ENCODE data around the gene CFAP57. TPM values are rescaled to one million over a fixed set of nuclear protein-coding genes. Genes with fewer than 3 reads are reported as not detected.

CFAP57 gene
- total RNA-seq, 1 experiment from 2014 or later = 0.14 TPM

Other genes with a start within 250 kb of the CFAP57 start
- gene SLC2A1, start 213.5 kb upstream of the CFAP57 start, total RNA-seq (2014; rRNA removed; shearing (Covaris generic)) = 90.9 and 93.7 TPM in 2 replicates
- gene EBNA1BP2, start within 50 bp of the CFAP57 start, total RNA-seq (2014; rRNA removed; shearing (Covaris generic)) = 138 and 151 TPM in 2 replicates
- 11.1 and 13.0 TPM in 2 replicates for gene TMEM125, start 97.7 kb downstream of the CFAP57 start, total RNA-seq (2014; rRNA removed; shearing (Covaris generic))
- 1.5 and 2.0 TPM in 2 replicates for gene C1orf210, start 113.3 kb downstream of the CFAP57 start, total RNA-seq (2014; rRNA removed; shearing (Covaris generic))
- gene TIE1, start 128.7 kb downstream of the CFAP57 start, total RNA-seq (2014; rRNA removed; shearing (Covaris generic)) = 2.6 and 5.4 TPM in 2 replicates
- gene MPL, start 165.5 kb downstream of the CFAP57 start, total RNA-seq (2014; rRNA removed; shearing (Covaris generic)) = 0.48 TPM in 1 of 2 replicates, not detected in the other
- 493 and 564 TPM in 2 replicates for gene CDC20, start 186.7 kb downstream of the CFAP57 start, total RNA-seq (2014; rRNA removed; shearing (Covaris generic))
- gene ELOVL1, start 195.7 kb downstream of the CFAP57 start, total RNA-seq (2014; rRNA removed; shearing (Covaris generic)) = 44.6 and 61.3 TPM in 2 replicates
- gene MED8, start 217.5 kb downstream of the CFAP57 start, total RNA-seq (2014; rRNA removed; shearing (Covaris generic)) = 37.6 and 41.2 TPM in 2 replicates
- gene SZT2, start 217.6 kb downstream of the CFAP57 start, total RNA-seq (2014; rRNA removed; shearing (Covaris generic)) = 12.2 and 19.0 TPM in 2 replicates